AG10803 (cell line): Measurements from ENCODE around the gene TRIM16.
"Not testable (repeated sequence)": the region's sequence is repeated elsewhere in the genome, so short reads cannot be mapped to it uniquely, and the experiment has no call there.

ENCODE experiments used
- DNase-seq: peaks from one replicate; pipeline ENCODE4 v3.0.0; 2010; ENCODE audit warnings: low read depth
- H3K4me3 ChIP-seq: 2 replicates; pipeline ENCODE4 v1.5.1; 2011; ENCODE audit warnings: mild to moderate bottlenecking, low read length, control low read depth
- TF ChIP-seq, protein P1 (sequence below): conservative IDR thresholded peaks from 2 replicates; pipeline ENCODE4 v1.5.1; 2011; ENCODE audit warnings: mild to moderate bottlenecking, low read length, control low read depth, inconsistent platforms

Gene TRIM16

GRCh38 chr17:15649861-15650421 is 34.2 kb downstream of the TRIM16 start:
- TF ChIP-seq, protein P1, sequence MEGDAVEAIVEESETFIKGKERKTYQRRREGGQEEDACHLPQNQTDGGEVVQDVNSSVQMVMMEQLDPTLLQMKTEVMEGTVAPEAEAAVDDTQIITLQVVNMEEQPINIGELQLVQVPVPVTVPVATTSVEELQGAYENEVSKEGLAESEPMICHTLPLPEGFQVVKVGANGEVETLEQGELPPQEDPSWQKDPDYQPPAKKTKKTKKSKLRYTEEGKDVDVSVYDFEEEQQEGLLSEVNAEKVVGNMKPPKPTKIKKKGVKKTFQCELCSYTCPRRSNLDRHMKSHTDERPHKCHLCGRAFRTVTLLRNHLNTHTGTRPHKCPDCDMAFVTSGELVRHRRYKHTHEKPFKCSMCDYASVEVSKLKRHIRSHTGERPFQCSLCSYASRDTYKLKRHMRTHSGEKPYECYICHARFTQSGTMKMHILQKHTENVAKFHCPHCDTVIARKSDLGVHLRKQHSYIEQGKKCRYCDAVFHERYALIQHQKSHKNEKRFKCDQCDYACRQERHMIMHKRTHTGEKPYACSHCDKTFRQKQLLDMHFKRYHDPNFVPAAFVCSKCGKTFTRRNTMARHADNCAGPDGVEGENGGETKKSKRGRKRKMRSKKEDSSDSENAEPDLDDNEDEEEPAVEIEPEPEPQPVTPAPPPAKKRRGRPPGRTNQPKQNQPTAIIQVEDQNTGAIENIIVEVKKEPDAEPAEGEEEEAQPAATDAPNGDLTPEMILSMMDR: no peak
- peak; percentile 59 for DNase-seq
- H3K4me3 ChIP-seq: peak overlapping the region; percentile 99

DNA sequence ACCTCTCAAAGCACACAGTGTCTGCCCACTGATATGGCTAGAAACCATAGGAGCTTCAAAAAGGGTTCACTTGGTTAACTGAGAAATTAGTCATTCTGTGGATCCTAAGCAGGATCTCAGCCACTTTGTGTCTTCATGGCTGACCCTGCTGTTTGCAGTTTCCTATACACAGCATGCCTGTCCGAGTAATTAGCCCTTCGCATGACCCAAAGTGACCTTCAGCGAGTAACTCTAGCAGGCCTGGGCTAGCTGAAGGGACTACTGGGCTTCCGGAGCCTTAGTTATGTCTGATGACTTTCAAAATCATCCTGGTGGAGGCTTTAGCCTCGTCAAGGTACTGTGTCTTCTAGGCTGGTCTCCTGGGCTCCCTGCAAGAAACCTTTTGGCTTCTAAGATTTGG is 35.7 kb downstream of the TRIM16 start:
- no peak for DNase-seq
- H3K4me3 ChIP-seq: peak overlapping the region; percentile 99
- TF ChIP-seq, protein P1: no peak

DNA sequence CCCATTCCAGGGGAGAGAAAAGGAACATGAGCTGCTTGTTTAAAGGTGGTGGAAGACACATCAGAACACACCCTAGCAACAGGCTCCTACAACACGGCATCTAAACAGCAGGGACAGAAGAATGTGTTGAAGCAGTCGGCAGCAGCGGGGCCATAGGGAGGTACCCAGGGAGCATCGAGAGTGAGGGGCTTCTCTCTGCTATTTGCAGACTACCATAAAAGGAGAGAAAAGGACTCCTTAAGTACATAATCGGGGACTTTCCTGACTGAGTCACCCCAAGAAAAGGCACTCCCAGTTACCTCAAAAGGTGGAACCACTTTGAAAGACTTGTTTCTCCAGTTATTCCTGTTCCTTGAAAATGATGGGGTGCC is 38.2 kb downstream of the TRIM16 start:
- not testable (repeated sequence) for H3K4me3 ChIP-seq
- DNase-seq: peak; percentile 69

DNA sequence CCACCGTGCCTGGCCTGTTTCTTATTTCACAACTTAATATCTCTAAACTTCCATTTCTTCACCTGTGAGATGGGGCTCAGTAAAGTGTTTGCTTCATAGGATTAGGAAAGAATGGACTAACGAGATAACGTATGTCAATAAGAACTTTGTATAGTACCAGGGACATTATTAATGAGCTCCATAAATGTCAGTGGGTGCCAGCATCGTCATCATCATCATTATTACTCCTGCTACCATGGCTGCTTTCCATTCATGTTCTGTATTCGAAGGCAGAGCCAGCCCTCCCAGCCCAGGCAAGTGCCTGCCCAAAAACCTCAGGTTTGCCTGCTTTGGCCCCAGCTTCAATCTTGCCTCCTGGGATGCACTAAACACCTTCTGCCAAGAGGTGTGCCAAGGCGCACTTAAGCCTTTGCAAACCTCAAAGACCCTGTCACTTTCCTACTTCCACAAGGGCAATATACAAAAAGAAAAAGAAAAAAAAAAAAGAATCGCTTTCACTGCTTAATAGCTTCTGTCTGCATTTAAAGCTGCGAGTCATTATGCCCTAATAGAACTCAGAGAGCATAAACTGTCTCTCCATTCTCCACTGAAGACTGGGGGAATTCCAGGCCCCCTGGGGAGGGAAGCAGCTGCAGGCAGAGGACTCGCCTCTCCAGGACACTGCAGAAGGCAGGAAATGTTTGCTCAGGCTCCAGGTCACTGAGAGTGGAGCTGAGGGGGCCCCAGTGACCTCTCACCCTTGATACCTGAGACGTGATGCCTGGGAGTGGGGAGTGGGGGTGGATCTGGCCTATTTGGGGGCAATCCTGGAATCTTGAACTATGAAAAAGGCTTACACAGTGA is 38.8 kb downstream of the TRIM16 start:
- not testable (repeated sequence) for DNase-seq, H3K4me3 ChIP-seq

- DNase-seq, H3K4me3 ChIP-seq: not testable (repeated sequence)
These were observed 41.4 kb downstream of the TRIM16 start for GRCh38 chr17:15642505-15643251.

- not testable (repeated sequence) for H3K4me3 ChIP-seq, DNase-seq
These were observed 42.1 kb downstream of the TRIM16 start for GRCh38 chr17:15642014-15642413.

DNA sequence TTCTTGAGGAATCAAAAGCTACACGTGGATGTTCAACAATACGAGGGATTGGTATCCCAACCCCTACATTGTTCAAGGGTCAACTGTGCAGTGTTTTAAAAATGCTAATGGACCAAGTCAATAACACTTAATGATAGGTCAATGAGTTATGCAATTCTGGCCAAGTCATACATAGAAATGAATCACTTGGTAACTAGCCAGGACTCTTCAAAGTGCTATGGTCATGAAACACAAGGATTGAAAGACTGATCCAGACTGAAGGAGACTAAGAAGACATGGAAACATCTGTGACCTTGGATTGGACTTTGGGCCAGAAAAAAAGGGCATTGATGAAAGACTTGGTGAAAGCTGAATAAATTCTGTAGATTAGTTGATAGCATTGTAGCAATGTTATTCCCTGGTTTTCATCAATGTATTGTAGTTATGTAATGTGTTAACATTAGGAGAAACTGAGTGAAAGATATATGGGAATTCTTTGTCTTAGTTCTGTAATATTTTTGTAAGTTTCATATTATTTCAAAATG is 53.1 kb downstream of the TRIM16 start:
- H3K4me3 ChIP-seq, DNase-seq: not testable (repeated sequence)

DNA sequence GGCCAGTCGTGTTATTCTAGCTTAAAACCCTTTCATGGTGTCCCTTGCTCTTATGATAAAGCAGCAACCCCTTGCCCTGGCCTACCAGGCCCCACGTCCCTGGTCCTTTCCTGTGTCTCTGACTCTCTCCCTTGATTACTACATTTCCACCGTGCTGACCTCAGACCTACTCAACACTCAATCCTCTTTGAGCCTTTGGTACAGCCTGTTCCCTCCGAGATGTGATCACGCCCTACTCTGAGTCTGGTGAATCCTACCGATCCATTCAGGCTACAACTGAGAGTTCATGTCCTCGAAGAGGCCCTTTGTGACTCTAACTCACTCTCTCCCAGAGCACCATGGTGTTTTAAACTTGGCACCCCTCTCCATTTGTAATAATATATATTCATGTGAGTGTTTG is 54.1 kb downstream of the TRIM16 start:
- DNase-seq, H3K4me3 ChIP-seq: not testable (repeated sequence)

GRCh38 chr17:15623661-15624209 is 60.4 kb downstream of the TRIM16 start:
- DNase-seq: peak; percentile 7
- H3K4me3 ChIP-seq: not testable (repeated sequence)

DNA sequence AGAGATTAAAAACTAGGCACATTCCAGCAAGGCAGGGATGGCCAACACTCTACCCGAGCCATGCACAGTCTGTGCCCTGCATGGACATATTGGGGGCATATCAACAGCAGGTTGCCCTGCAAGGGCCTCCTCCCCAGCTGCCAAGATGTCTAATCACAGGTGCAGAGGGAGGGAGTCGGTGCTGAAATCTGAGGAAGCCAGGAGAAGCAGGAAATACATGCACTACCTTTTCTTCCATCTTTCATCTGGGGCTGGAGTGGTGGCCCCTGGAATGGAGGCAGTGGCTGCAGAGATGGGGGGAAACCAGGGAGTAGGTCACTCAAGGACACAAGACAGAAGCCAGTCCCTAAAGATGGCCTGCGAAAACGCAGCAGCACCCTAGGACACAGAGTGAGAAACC is 60.9 kb downstream of the TRIM16 start:
- H3K4me3 ChIP-seq, DNase-seq: not testable (repeated sequence)

GRCh38 chr17:15622124-15622523 is 62.0 kb downstream of the TRIM16 start:
- not testable (repeated sequence) for H3K4me3 ChIP-seq, DNase-seq

GRCh38 chr17:15619331-15620058 is 64.6 kb downstream of the TRIM16 start, which contains the start of gene FBXW10B:
TSS of gene FBXW10B (minus strand) at chr17:15619704. CDS start at chr17:15619512, 192 bp downstream.
- not testable (repeated sequence) for DNase-seq

GRCh38 chr17:15616828-15617227 is 67.3 kb downstream of the TRIM16 start:
- not testable (repeated sequence) for DNase-seq, H3K4me3 ChIP-seq

More at GRCh38 chr17:15619331-15620058, 64.6 kb downstream of the TRIM16 start, which contains the start of gene FBXW10B:
- H3K4me3 ChIP-seq: not testable (repeated sequence)

GRCh38 chr17:15615850-15616249 is 68.3 kb downstream of the TRIM16 start:
- not testable (repeated sequence) for DNase-seq, H3K4me3 ChIP-seq

DNA sequence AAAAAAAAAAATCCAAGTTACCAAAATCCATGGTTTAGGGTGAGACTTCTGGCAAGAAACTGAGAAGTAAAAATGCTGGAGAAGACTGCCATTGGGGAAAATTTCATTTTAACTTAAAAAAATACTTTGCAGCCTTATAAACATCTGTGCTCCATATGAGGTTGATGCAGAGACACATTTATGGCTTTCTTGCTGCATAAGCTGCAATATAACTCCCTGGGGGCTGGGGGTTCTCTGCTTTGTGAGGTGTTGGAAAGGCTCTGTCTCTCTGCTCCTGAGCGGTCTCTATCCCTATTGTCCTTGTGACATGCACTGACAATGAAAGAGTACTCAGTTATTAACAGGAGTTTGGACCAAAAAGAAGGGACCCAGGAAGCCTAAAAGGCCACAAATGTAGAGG is 71.0 kb downstream of the TRIM16 start:
- H3K4me3 ChIP-seq: not testable (repeated sequence)
- DNase-seq: peak; percentile 37

DNA sequence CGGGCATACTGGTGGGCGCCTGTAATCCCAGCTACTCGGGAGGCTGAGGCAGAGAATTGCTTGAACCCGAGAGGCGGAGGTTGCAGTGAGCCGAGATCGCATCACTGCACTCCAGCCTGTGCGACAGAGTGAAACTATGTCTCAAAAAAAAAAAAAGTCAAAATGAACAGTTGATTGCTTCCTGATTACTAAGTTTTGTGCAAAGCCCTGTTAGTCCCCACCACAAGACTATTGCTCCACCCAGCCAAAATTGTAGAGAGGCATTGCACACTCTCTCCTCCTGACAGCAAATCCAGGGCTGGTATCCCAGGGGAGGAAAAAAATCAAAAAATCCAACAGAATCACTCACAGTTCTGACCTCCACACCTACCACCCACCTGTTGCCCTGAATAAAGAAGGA is 91.2 kb downstream of the TRIM16 start:
- not testable (repeated sequence) for H3K4me3 ChIP-seq, DNase-seq
